Measurements from ENCODE around the gene CAV1. TPM values are rescaled to one million over a fixed set of nuclear protein-coding genes. Genes with fewer than 3 reads are reported as not detected.

Gene CAV1
- total and polyA plus RNA-seq, 7 donors, result 8.8 to 857 (median 328) TPM

- no peaks in the 10 kb centered on the region for H3K36me3 ChIP-seq
- 2 to 4% methylated on average over 86 of the region's 86 CpGs for WGBS, 2 donors
- intact Hi-C loops (cut with DNase I), result loop anchor here (5.0 kb wide), 1 partner anchor 142 kb away; no protein-coding TSS in a partner anchor
- H3K27ac ChIP-seq, result peak within 1 kb of the TSS; percentile 89 to 98 (median 95)
- H3K9me3 ChIP-seq, result no peaks in the 10 kb centered on the region
- H3K4me3 ChIP-seq, result peak within 1 kb of the TSS; percentile 61 to 82 (median 78)
- peak in 3 of 4 donors; percentile 44 to 82 (median 72) for TF ChIP-seq POLR2AphosphoS5 (IDR thresholded peaks at IDR 0.05)
- TF ChIP-seq POLR2A (IDR thresholded peaks at IDR 0.05), result peak in 1 of 2 donors; percentile 39
- TF ChIP-seq EP300 (IDR thresholded peaks at IDR 0.05), result no peak
- no peak for TF ChIP-seq CTCF (IDR thresholded peaks at IDR 0.05)
- peak; percentile 81 for DNase-seq
- H3K4me1 ChIP-seq, result peaks cover 0 to 30% (median 14%) of the 10 kb centered on the region in 4 donors
- no peaks in the 10 kb centered on the region for H3K27me3 ChIP-seq
These were observed 25.4 kb upstream of the CAV1 start, which contains the start of gene CAV2 for GRCh38 chr7:116499168-116500077. Gene CAV2, plus strand, starts transcription at chr7:116499738. Its CDS starts 44 bp downstream, at chr7:116499782.

GRCh38 chr7:116500078-116500853 is 24.6 kb upstream of the CAV1 start:
- WGBS, 2 donors, result 10 to 17% methylated on average over 36 of the region's 36 CpGs
- no peaks in the 10 kb centered on the region for H3K36me3 ChIP-seq
- H3K4me1 ChIP-seq, result peaks cover 0 to 37% (median 16%) of the 10 kb centered on the region in 4 donors
- peak overlapping the region; percentile 61 to 82 (median 78) for H3K4me3 ChIP-seq
- peak; percentile 72 for DNase-seq
- H3K27me3 ChIP-seq, result no peaks in the 10 kb centered on the region
- TF ChIP-seq POLR2AphosphoS5 (IDR thresholded peaks at IDR 0.05) (peak in 3 of 4 donors; percentile 15 to 37 (median 25)), EP300 (IDR thresholded peaks at IDR 0.05) (no peak)
- intact Hi-C loops (cut with DNase I), result loop anchor here (5.0 kb wide), 1 partner anchor 143 kb away; no protein-coding TSS in a partner anchor
- no peaks in the 10 kb centered on the region for H3K9me3 ChIP-seq
- peak overlapping the region; percentile 89 to 98 (median 95) for H3K27ac ChIP-seq

GRCh38 chr7:116501425-116502167 is 23.2 kb upstream of the CAV1 start:
- no peaks in the 10 kb centered on the region for H3K9me3 ChIP-seq
- peaks cover 0 to 46% (median 26%) of the 10 kb centered on the region in 4 donors for H3K4me1 ChIP-seq
- no peak for DNase-seq
- 30 to 66% methylated on average over 5 of the region's 5 CpGs for WGBS, 2 donors
- intact Hi-C loops (cut with DNase I), result loop anchor here (5.0 kb wide), 1 partner anchor 144 kb away; no protein-coding TSS in a partner anchor
- H3K4me3 ChIP-seq, result peak overlapping the region; percentile 61 to 82 (median 78)
- no peaks in the 10 kb centered on the region for H3K27me3 ChIP-seq
- no peak for TF ChIP-seq POLR2A (IDR thresholded peaks at IDR 0.05)
- no peak for TF ChIP-seq POLR2AphosphoS5 (IDR thresholded peaks at IDR 0.05)
- H3K27ac ChIP-seq, result peak overlapping the region; percentile 89 to 98 (median 95)
- peaks cover 0 to 10% (median under 1%) of the 10 kb centered on the region in 4 donors for H3K36me3 ChIP-seq

- no peak for TF ChIP-seq POLR2A (IDR thresholded peaks at IDR 0.05)
- peaks cover 0 to 18% (median 4%) of the 10 kb centered on the region in 4 donors for H3K36me3 ChIP-seq
- H3K9me3 ChIP-seq, result no peaks in the 10 kb centered on the region
- WGBS, 2 donors, result 90 to 92% methylated on average over 2 of the region's 2 CpGs
- no peak for DNase-seq
- H3K27ac ChIP-seq, result peak overlapping the region; percentile 89 to 98 (median 95)
- H3K4me3 ChIP-seq, result peak overlapping the region; percentile 61 to 82 (median 78)
- peaks cover 0 to 53% (median 27%) of the 10 kb centered on the region in 4 donors for H3K4me1 ChIP-seq
- no peaks in the 10 kb centered on the region for H3K27me3 ChIP-seq
- intact Hi-C loops (cut with DNase I), result loop anchor here (5.0 kb wide), 1 partner anchor 145 kb away; no protein-coding TSS in a partner anchor
These were observed 22.4 kb upstream of the CAV1 start for GRCh38 chr7:116502201-116503096.

- DNase-seq, result no peak
- Histone ChIP-seq H3K36me3 (peaks cover 0 to 18% (median 4%) of the 10 kb centered on the region in 4 donors), H3K4me3 (no peak overlapping the region), H3K9me3 (no peaks in the 10 kb centered on the region), H3K4me1 (peaks cover 0 to 61% (median 26%) of the 10 kb centered on the region in 4 donors), H3K27me3 (no peaks in the 10 kb centered on the region), H3K27ac (peak overlapping the region; percentile 89 to 98 (median 95))
- intact Hi-C loops (cut with DNase I), result loop anchor here (5.0 kb wide), 1 partner anchor 147 kb away; no protein-coding TSS in a partner anchor
- no peak for TF ChIP-seq POLR2A (IDR thresholded peaks at IDR 0.05)
- TF ChIP-seq POLR2AphosphoS5 (IDR thresholded peaks at IDR 0.05), result no peak
- TF ChIP-seq CTCF (IDR thresholded peaks at IDR 0.05), result no peak
- TF ChIP-seq EP300 (IDR thresholded peaks at IDR 0.05), result no peak
These were observed 21.0 kb upstream of the CAV1 start for GRCh38 chr7:116503835-116504234.
